Lung (tissue), 12 donors: ENCODE data around the gene TAF1D. TPM values are rescaled to one million over a fixed set of nuclear protein-coding genes. Genes with fewer than 3 reads are reported as not detected.

Experiments used
- ATAC-seq: fragments of 200-7000 bp; cut with Tn5 transposase; one replicate; pipeline ENCODE4 v1.9.1; 2020; ENCODE audit warnings: moderate number of reproducible peaks; ENCODE audit not compliant: insufficient read depth, low FRiP score
- DNase-seq, 3 donors: peaks; one replicate each; pipeline ENCODE4 v3.0.0-alpha.2; 2013 to 2017
- H3K27ac ChIP-seq, 2 donors: one replicate each; pipeline ENCODE4 v1.5.1; 2013; ENCODE audit warnings: mild to moderate bottlenecking in 2 of 2, moderate library complexity in 2 of 2, control low read depth in 1 of 2, inconsistent platforms in 1 of 2, low read depth in 1 of 2, low read length in 1 of 2
- H3K27me3 ChIP-seq, 3 donors: one replicate each; pipeline ENCODE4 v1.5.1; 2013; ENCODE audit warnings: low read length in 2 of 3; ENCODE audit not compliant: control insufficient read depth in 3 of 3, insufficient read depth in 3 of 3
- H3K36me3 ChIP-seq, 4 donors: one replicate each; pipeline ENCODE4 v1.5.1; 2013; ENCODE audit warnings: low read length in 4 of 4, mild to moderate bottlenecking in 1 of 4, moderate library complexity in 1 of 4; ENCODE audit not compliant: control insufficient read depth in 4 of 4, insufficient read depth in 4 of 4
- H3K4me1 ChIP-seq, 5 donors: one replicate each; pipeline ENCODE4 v1.5.1; 2013; ENCODE audit warnings: low read length in 5 of 5, mild to moderate bottlenecking in 2 of 5, moderate library complexity in 1 of 5; ENCODE audit not compliant: control insufficient read depth in 5 of 5, insufficient read depth in 5 of 5
- H3K4me3 ChIP-seq: one replicate; pipeline ENCODE4 v1.5.1; 2013; ENCODE audit warnings: mild to moderate bottlenecking, control low read depth, moderate library complexity
- H3K9ac ChIP-seq, 2 donors: one replicate each; pipeline ENCODE4 v1.5.1; 2013; ENCODE audit warnings: low read length in 2 of 2, control low read depth in 1 of 2; ENCODE audit not compliant: insufficient read depth in 1 of 2
- H3K9me3 ChIP-seq, 4 donors: one replicate each; pipeline ENCODE4 v1.5.1; 2013; ENCODE audit warnings: low read length in 3 of 4, mild to moderate bottlenecking in 1 of 4, moderate library complexity in 1 of 4; ENCODE audit not compliant: control insufficient read depth in 4 of 4, insufficient read depth in 3 of 4
- WGBS, 2 donors: extraction: QIAGEN DNeasy Blood & Tissue Kit; methylation state at CpG; one replicate each; pipeline ENCODE4 v1.1.7; 2013; 5-methylcytosine and 5-hydroxymethylcytosine counted together
- polyA plus RNA-seq, 2 donors: library from polyadenylated mRNA; stranded (reverse); fragments of 200-250 nt; gene quantifications; one replicate each; pipeline ENCODE4 v1.2.1, GENCODE V29; 2013
- total RNA-seq, 2 donors: library from RNA; depleted of rRNA in 1 of 2; stranded (reverse); fragments of >200 nt in 1 of 2; gene quantifications; one replicate each; pipeline ENCODE4 v1.2.1, GENCODE V29; 2014 to 2021
- TF ChIP-seq, protein P1 (sequence below): IDR thresholded peaks from 2 replicates; pipeline ENCODE4 v1.5.1; 2012; ENCODE audit warnings: mild to moderate bottlenecking; ENCODE audit errors: control extremely low read depth, extremely low read depth
- donor health status: control.
- donor health status: control.
- donor health status: Bipolar disorder and iron deficiency.
- donor health status: healthy.
- donor health status: DM: yes; HTN: yes; CAD: no.

TAF1D gene
- total and polyA plus RNA-seq, 4 donors = 58.1 to 315 (median 148) TPM

- WGBS, 2 donors = 50 to 67% methylated on average over 6 of the region's 6 CpGs
- H3K27ac ChIP-seq = no peak overlapping the region
- H3K9me3 ChIP-seq = no peaks in the 10 kb centered on the region
- no peak for ATAC-seq
- H3K9ac ChIP-seq = no peak overlapping the region
- peaks cover 24 to 76% (median 60%) of the 10 kb centered on the region in 4 donors for H3K36me3 ChIP-seq
- H3K4me1 ChIP-seq = peaks cover 0 to 6% (median under 1%) of the 10 kb centered on the region in 5 donors
- H3K27me3 ChIP-seq = no peaks in the 10 kb centered on the region
- no peak overlapping the region for H3K4me3 ChIP-seq
- TF ChIP-seq, protein P1, sequence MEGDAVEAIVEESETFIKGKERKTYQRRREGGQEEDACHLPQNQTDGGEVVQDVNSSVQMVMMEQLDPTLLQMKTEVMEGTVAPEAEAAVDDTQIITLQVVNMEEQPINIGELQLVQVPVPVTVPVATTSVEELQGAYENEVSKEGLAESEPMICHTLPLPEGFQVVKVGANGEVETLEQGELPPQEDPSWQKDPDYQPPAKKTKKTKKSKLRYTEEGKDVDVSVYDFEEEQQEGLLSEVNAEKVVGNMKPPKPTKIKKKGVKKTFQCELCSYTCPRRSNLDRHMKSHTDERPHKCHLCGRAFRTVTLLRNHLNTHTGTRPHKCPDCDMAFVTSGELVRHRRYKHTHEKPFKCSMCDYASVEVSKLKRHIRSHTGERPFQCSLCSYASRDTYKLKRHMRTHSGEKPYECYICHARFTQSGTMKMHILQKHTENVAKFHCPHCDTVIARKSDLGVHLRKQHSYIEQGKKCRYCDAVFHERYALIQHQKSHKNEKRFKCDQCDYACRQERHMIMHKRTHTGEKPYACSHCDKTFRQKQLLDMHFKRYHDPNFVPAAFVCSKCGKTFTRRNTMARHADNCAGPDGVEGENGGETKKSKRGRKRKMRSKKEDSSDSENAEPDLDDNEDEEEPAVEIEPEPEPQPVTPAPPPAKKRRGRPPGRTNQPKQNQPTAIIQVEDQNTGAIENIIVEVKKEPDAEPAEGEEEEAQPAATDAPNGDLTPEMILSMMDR = no peak
- DNase-seq = no peak
Measured at GRCh38 chr11:93733474-93733873, 7.8 kb downstream of the TAF1D start.

GRCh38 chr11:93732237-93732892 is 8.9 kb downstream of the TAF1D start:
- Histone ChIP-seq H3K4me3 (no peak overlapping the region), H3K9ac (no peak overlapping the region), H3K9me3 (no peaks in the 10 kb centered on the region), H3K27me3 (no peaks in the 10 kb centered on the region), H3K4me1 (peaks cover 0 to 4% (median 0%) of the 10 kb centered on the region in 5 donors), H3K27ac (no peak overlapping the region), H3K36me3 (peaks cover 27 to 73% (median 58%) of the 10 kb centered on the region in 4 donors)
- ATAC-seq (no peak), DNase-seq (no peak)
- WGBS, 2 donors = 69 to 82% methylated on average over 4 of the region's 4 CpGs
- TF ChIP-seq, protein P1 = no peak

DNA sequence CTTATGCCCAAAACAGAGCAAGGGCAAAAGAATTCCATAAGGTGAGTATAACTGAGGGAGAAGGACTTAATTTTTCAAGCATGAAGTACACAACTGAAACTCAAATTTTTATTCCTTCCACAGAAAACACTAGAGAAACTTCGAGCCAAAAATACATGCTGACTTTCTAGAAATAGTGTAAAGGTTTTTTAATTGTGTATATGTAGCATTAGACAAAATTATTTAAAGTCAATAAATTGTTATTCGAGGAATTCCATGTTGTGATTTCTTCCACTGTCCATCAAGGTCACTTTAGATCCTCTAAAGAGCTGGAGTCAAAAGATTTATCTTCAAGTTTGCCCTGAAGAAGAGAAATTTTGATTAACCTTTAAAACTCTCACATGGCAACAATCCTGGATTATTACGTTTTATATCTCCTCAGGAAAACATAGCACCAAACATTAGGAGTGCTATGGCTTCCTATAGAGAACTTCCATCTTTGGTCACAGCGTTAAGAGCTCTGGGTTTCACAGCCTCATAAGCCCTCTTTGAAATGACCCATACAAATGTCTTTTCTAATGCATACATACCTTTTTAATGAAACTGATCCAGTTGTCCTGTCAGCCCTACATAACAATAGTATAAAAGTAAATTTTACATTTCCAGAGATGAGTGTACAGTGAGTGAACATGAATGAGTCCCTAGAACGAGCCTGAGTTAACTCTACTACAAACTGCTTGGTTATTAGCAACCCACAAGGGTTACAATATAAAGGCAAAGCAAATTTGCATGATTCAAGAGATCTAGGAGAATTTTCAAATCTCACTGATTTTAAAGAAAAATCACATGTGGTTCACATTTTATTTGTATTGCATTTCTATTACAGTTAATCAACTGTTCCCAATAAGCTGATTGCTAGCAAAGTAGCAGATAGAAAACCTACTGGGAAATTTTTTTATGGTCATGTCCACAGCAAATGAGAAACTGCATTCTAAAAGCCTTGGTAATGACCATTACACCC is 10.9 kb downstream of the TAF1D start:
- H3K36me3 ChIP-seq = peaks cover 30 to 71% (median 56%) of the 10 kb centered on the region in 4 donors
- H3K27me3 ChIP-seq = no peaks in the 10 kb centered on the region
- ATAC-seq (no peak), DNase-seq (no peak)
- H3K4me1 ChIP-seq = peaks cover 0 to 3% (median 0%) of the 10 kb centered on the region in 5 donors
- H3K9ac ChIP-seq = no peak overlapping the region
- TF ChIP-seq, protein P1 = no peak
- H3K9me3 ChIP-seq = no peaks in the 10 kb centered on the region
- no peak overlapping the region for H3K27ac ChIP-seq
- 89 to 91% methylated on average over 5 of the region's 5 CpGs for WGBS, 2 donors
- no peak overlapping the region for H3K4me3 ChIP-seq
